ENCODE measurements around the gene ADAMTS6. TPM values are rescaled to one million over a fixed set of nuclear protein-coding genes. Genes with fewer than 3 reads are reported as not detected.
A peak's percentile ranks its signal among the peaks of the same experiment; 100 is the strongest.

ADAMTS6 gene
- total and polyA plus RNA-seq, 2 of the 13 experiments (the other 11 are each of a cell fraction or from before 2014, with no cell fraction given), result 3.1 to 8.2 TPM

- TF ChIP-seq ZNF687 (CRISPR knock-in tag; IDR thresholded peaks at IDR 0.05), result peak; percentile 74
- TF ChIP-seq ZMYM3 (CRISPR knock-in tag; IDR thresholded peaks at IDR 0.05), result 0 out of 2 replicates have a peak, but pooled peaks have one; percentile 17
- no peak for TF ChIP-seq MEIS2 (CRISPR knock-in tag; IDR thresholded peaks at IDR 0.05)
- no peak for TF ChIP-seq SMYD3 (CRISPR knock-in tag; IDR thresholded peaks at IDR 0.05)
- no peak for TF ChIP-seq ZNF235 (CRISPR knock-in tag; IDR thresholded peaks at IDR 0.05; ENCODE audit: borderline replicate concordance)
- TF ChIP-seq FOSL2 (CRISPR knock-in tag; IDR thresholded peaks at IDR 0.05), result no peak
- TF ChIP-seq SATB2 (CRISPR knock-in tag; IDR thresholded peaks at IDR 0.05), result 0 out of 2 replicates have a peak, but pooled peaks have one; percentile 40
- TF ChIP-seq NFKBIZ (CRISPR knock-in tag; IDR thresholded peaks at IDR 0.05), result no peak
- TF ChIP-seq JDP2 (CRISPR knock-in tag; IDR thresholded peaks at IDR 0.05; ENCODE audit: borderline replicate concordance), result no peak
- TF ChIP-seq ZNF75D (CRISPR knock-in tag; IDR thresholded peaks at IDR 0.05; ENCODE audit: borderline replicate concordance), result no peak
- no peak for TF ChIP-seq ZBTB34 (CRISPR knock-in tag; IDR thresholded peaks at IDR 0.05)
- no peak for TF ChIP-seq USF2 (IDR thresholded peaks at IDR 0.05; ENCODE audit: low read depth, low read length)
- TF ChIP-seq USF2 (CRISPR knock-in tag; IDR thresholded peaks at IDR 0.05; ENCODE audit: borderline replicate concordance), result no peak
- TF ChIP-seq ZBTB10 (CRISPR knock-in tag; IDR thresholded peaks at IDR 0.05; ENCODE audit: borderline replicate concordance), result peak; percentile 52; the same call in 1 of the 2 replicates
- TF ChIP-seq PAX8 (CRISPR knock-in tag; IDR thresholded peaks at IDR 0.05; ENCODE audit: borderline replicate concordance), result no peak
- no peak for TF ChIP-seq ZFAT (CRISPR knock-in tag; conservative IDR thresholded peaks at IDR 0.05)
Observed at GRCh38 chr5:65102976-65103711, 378.6 kb downstream of the ADAMTS6 start (continued).
